DMS79 (cell line): Measurements from ENCODE around the gene GRIN3A.
"Not testable (repeated sequence)": the region's sequence is repeated elsewhere in the genome, so short reads cannot be mapped to it uniquely, and the experiment has no call there.

ENCODE experiments used
- DNase-seq: peaks from one replicate; lab custom pipeline; 2025; lab: John Stamatoyannopoulos, UW

The GRIN3A gene

GRCh38 chr9:101738566-101739183 is at the start of gene GRIN3A:
Gene GRIN3A, minus strand, starts transcription at chr9:101738647. Its CDS starts 668 bp downstream, at chr9:101737979.
- DNase-seq: no peak

GRCh38 chr9:101787891-101788290 is 49.4 kb upstream of the GRIN3A start:
- no peak for DNase-seq

GRCh38 chr9:101778332-101778731 is 39.9 kb upstream of the GRIN3A start:
- no peak for DNase-seq

- no peak for DNase-seq
Measured at GRCh38 chr9:101764472-101764871, 26.0 kb upstream of the GRIN3A start.

- DNase-seq: no peak
Measured at GRCh38 chr9:101758304-101758930, 20.0 kb upstream of the GRIN3A start.

- DNase-seq: no peak
Measured at GRCh38 chr9:101753716-101754115, 15.3 kb upstream of the GRIN3A start.

- DNase-seq: no peak
Measured at GRCh38 chr9:101751895-101752294, 13.4 kb upstream of the GRIN3A start.

GRCh38 chr9:101739311-101739710 is 864 bp upstream of the GRIN3A start:
- DNase-seq: no peak

- DNase-seq: no peak
Measured at GRCh38 chr9:101737705-101738565, 512 bp downstream of the GRIN3A start.

GRCh38 chr9:101737165-101737704 is 1.2 kb downstream of the GRIN3A start:
- DNase-seq: no peak

GRCh38 chr9:101736717-101737116 is 1.7 kb downstream of the GRIN3A start:
- DNase-seq: no peak

- no peak for DNase-seq
Measured at GRCh38 chr9:101731429-101731828, 7.0 kb downstream of the GRIN3A start.

GRCh38 chr9:101727612-101728524 is 10.6 kb downstream of the GRIN3A start:
- no peak for DNase-seq

- not testable (repeated sequence) for DNase-seq
Measured at GRCh38 chr9:101724271-101724670, 14.2 kb downstream of the GRIN3A start.

- no peak for DNase-seq
Measured at GRCh38 chr9:101718192-101718591, 20.3 kb downstream of the GRIN3A start.

- no peak for DNase-seq
Measured at GRCh38 chr9:101716629-101717028, 21.8 kb downstream of the GRIN3A start.

GRCh38 chr9:101711330-101711941 is 27.0 kb downstream of the GRIN3A start:
- DNase-seq: no peak

GRCh38 chr9:101708855-101709254 is 29.6 kb downstream of the GRIN3A start:
- no peak for DNase-seq

GRCh38 chr9:101707721-101708120 is 30.7 kb downstream of the GRIN3A start:
- DNase-seq: no peak

GRCh38 chr9:101706997-101707396 is 31.4 kb downstream of the GRIN3A start:
- DNase-seq: no peak

GRCh38 chr9:101706261-101706798 is 32.1 kb downstream of the GRIN3A start:
- DNase-seq: no peak
